Measurements from ENCODE around the gene ALG12. TPM values are rescaled to one million over a fixed set of nuclear protein-coding genes. Genes with fewer than 3 reads are reported as not detected.

Gene ALG12
- total RNA-seq, 2 donors from 2014 or later, result 13.7 to 15.4 TPM

DNA sequence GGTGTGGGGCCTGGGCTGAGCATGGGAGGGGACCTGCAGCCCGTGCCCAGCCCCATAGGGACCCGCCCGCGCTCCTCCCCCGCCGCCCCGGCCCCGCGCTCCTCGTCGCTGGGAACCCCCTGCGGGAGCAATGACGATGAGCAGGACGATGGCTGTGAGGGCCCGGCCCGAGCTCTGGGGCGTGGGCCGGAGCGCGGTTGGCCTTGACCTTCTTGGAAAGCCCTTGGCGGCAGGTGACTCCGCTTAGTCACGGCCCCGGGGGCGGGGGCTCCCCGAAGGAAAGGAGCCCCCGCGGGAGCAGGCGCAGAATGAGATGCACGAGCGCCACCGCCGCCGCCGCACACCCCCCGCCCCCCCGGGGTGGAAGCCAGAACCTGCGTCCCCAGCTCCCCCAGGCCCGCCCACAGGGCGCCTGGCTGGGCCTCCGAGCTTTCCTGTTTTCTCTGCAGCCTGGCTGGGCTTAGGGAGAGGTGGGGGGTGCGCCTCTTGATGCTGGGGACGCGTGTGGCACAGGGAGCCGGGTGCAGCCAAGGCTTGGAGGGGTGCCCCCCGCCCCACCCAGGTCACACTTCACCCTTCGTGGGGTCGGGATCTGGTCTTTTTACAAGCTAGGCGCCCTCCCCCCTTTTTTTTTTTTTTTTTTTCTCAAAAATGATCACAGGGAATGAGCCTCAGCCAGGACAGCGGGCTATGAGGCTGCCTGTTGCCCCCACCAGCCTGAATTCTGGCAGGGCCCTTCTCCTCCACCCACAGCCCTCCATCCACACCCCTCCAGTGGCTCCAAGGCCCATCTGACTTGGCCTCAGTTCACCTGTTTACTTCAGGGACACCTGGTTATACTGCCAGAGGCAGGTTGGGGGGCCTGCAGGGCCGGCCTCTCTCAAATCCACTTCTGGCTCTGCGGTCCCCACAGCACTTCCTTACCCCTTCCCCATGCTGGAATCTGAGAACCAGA, 18.1 kb upstream of the ALG12 start:
- H3K9me3 ChIP-seq (ENCODE audit: control insufficient read depth, low read length, poor library complexity, severe bottlenecking), result no peaks in the 10 kb centered on the region
- no peaks in the 10 kb centered on the region for H3K27me3 Mint-ChIP-seq

GRCh38 chr22:49935561-49935960, 17.3 kb upstream of the ALG12 start:
- H3K27ac Mint-ChIP-seq, result no peak overlapping the region
- no peaks in the 10 kb centered on the region for H3K36me3 Mint-ChIP-seq (ENCODE audit: low read depth)
- DNase-seq (peak in 1 of 3 donors; percentile 38), ATAC-seq (no peak)
- H3K4me3 Mint-ChIP-seq, result peak overlapping the region; percentile 79
- H3K9me3 ChIP-seq (ENCODE audit: control insufficient read depth, low read length, poor library complexity, severe bottlenecking), result no peaks in the 10 kb centered on the region
- H3K27me3 Mint-ChIP-seq, result no peaks in the 10 kb centered on the region
- H3K4me1 Mint-ChIP-seq, result peaks cover 16% of the 10 kb centered on the region

More for the DNA sequence above, 18.1 kb upstream of the ALG12 start:
- DNase-seq (peak; percentile 90 to 94 (median 94)), ATAC-seq (peak; percentile 85)
- H3K4me3 Mint-ChIP-seq, result peak overlapping the region; percentile 79
- H3K27ac Mint-ChIP-seq, result peak overlapping the region; percentile 82
- no peaks in the 10 kb centered on the region for H3K36me3 Mint-ChIP-seq (ENCODE audit: low read depth)
- H3K4me1 Mint-ChIP-seq, result peaks cover 13% of the 10 kb centered on the region

DNA sequence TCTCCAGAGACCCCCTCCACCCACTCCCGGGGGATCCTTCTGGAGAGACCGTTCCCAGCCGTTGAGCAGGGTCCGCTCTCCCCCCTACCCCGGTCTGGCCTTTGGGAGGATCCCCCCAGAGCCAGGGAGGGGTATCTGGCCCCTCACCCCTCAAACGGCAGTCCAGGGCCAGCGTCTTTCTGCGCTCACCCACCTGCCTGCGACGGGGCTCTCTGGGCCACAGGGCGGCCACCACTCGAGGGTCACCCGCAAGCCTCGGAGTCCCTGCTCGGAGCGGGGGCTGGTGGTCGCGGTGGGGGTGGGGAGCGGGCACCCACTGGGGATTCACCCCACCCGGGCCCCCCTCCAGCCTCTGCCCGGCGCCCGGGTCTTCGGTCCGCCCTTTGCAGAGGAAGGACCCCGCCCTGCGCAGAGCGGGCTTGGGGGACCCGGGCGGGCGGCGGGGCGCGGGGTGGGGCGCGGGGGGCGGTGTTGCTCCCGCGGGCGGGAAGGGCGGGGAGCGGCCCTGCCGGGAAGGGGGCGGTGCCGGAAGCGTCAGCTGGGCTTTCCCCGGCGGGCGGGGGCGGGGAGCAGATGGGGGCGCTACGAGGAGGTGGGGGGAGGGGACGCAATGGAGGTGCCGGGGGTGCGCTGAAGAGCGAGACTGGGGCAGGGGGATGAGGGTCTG, 16.8 kb upstream of the ALG12 start:
- DNase-seq (peak; percentile 85 to 89 (median 86)), ATAC-seq (peak; percentile 32)
- no peaks in the 10 kb centered on the region for H3K27me3 Mint-ChIP-seq
- no peak overlapping the region for H3K27ac Mint-ChIP-seq
- H3K36me3 Mint-ChIP-seq (ENCODE audit: low read depth), result no peaks in the 10 kb centered on the region
- H3K4me1 Mint-ChIP-seq, result peaks cover 19% of the 10 kb centered on the region
- H3K4me3 Mint-ChIP-seq, result peak overlapping the region; percentile 71
- no peaks in the 10 kb centered on the region for H3K9me3 ChIP-seq (ENCODE audit: control insufficient read depth, low read length, poor library complexity, severe bottlenecking)

DNA sequence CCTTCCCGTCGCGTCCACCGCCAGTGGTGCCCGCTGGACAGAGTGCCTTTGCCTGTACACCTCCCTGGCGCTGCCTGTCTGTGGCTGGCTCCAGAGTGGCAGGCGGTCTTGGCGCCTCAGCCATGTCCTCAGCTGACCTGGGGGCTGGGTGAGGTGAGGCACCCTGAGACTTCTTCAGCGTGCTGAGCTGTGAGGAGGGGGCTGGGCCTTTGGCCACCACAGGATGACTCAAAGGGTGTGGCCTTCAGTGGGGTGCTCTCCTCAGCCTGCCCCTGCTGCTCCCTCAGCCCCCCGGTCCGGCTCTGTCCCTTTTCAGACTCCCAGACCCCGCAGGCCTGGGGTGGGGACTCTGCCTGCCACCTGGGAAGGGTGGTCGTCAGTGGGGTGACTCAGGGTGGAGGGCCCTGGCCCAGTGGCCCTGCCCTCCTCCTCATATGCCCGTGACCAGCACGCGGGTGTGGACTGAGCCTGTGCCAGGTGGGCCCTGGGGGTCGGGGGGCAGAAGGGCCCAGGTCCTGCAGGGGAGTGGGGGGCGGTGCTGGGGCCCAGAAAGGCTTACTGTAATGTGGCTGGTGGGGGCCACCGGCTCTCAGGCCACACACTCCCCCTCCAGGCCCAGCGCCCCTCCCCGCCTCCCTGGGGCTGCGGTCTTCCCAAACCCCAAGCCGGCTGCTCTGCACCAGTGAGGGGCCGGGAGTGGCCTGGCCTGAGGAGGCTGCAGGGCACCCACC, 16.1 kb upstream of the ALG12 start:
- H3K4me3 Mint-ChIP-seq, result peak overlapping the region; percentile 67
- peak overlapping the region; percentile 86 for H3K27ac Mint-ChIP-seq
- H3K36me3 Mint-ChIP-seq (ENCODE audit: low read depth), result no peaks in the 10 kb centered on the region
- DNase-seq (peak in 1 of 3 donors; percentile 33), ATAC-seq (no peak)
- peaks cover 19% of the 10 kb centered on the region for H3K4me1 Mint-ChIP-seq
- H3K27me3 Mint-ChIP-seq, result no peaks in the 10 kb centered on the region
- H3K9me3 ChIP-seq (ENCODE audit: control insufficient read depth, low read length, poor library complexity, severe bottlenecking), result no peaks in the 10 kb centered on the region

GRCh38 chr22:49933236-49934159, 15.3 kb upstream of the ALG12 start:
- Mint-ChIP-seq H3K36me3 (ENCODE audit: low read depth) (no peaks in the 10 kb centered on the region), H3K4me1 (peaks cover 19% of the 10 kb centered on the region), H3K27ac (peak overlapping the region; percentile 86), H3K4me3 (peak overlapping the region; percentile 67), H3K27me3 (no peaks in the 10 kb centered on the region)
- ATAC-seq (no peak), DNase-seq (no peak)
- no peaks in the 10 kb centered on the region for H3K9me3 ChIP-seq (ENCODE audit: control insufficient read depth, low read length, poor library complexity, severe bottlenecking)

DNA sequence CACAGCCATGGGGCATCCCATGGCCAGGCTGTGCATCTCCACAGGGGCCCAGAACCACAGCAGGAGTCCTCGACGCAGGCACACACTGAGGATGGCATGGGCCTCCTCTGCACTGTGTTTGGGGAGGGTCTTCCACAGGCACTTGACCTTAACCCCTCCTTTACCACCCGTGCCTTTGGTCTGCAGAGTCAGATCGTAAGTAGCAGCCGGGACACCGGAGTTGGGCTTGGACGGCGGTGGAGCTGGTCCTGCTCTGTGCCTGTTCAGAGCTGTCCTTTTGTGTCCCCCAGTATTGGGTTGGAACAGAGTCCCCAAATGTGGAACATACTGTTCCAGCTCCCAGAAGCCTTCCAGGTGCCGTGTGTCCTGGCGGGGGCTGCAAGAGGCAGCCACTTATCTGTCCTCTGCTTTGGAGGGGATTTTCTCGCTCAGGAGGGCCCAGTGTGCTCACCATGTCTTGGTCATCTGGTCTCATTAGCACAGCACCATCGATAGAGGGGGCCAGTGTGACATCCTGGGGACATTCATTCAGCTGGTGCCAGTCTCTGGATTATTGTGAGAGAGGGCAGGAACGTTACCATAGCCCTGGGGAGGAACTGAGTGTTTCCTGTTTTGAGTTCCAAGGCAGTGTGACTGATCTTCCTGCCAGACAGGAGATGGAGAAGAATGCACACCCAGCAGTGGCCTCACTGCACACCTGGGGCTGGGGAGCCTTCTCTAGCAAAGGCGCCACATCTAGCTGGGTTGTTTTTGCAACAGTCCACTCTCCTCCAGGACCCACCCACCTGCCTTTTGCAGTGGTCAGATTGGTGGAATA, 12.6 kb upstream of the ALG12 start:
- Mint-ChIP-seq H3K4me3 (peak overlapping the region; percentile 21), H3K4me1 (peaks cover 24% of the 10 kb centered on the region), H3K27ac (peak overlapping the region; percentile 41), H3K27me3 (no peaks in the 10 kb centered on the region), H3K36me3 (ENCODE audit: low read depth) (no peaks in the 10 kb centered on the region)
- no peaks in the 10 kb centered on the region for H3K9me3 ChIP-seq (ENCODE audit: control insufficient read depth, low read length, poor library complexity, severe bottlenecking)
- ATAC-seq (peak; percentile 16), DNase-seq (no peak)

GRCh38 chr22:49929994-49930575, 11.8 kb upstream of the ALG12 start:
- peaks cover 30% of the 10 kb centered on the region for H3K4me1 Mint-ChIP-seq
- no peaks in the 10 kb centered on the region for H3K9me3 ChIP-seq (ENCODE audit: control insufficient read depth, low read length, poor library complexity, severe bottlenecking)
- peaks cover 3% of the 10 kb centered on the region for H3K36me3 Mint-ChIP-seq (ENCODE audit: low read depth)
- ATAC-seq (no peak), DNase-seq (no peak)
- no peaks in the 10 kb centered on the region for H3K27me3 Mint-ChIP-seq
- no peak overlapping the region for H3K4me3 Mint-ChIP-seq
- H3K27ac Mint-ChIP-seq, result peak overlapping the region; percentile 41

GRCh38 chr22:49929211-49929979, 11.2 kb upstream of the ALG12 start:
- Mint-ChIP-seq H3K27ac (no peak overlapping the region), H3K4me1 (peaks cover 31% of the 10 kb centered on the region), H3K4me3 (no peak overlapping the region), H3K36me3 (ENCODE audit: low read depth) (peaks cover 3% of the 10 kb centered on the region), H3K27me3 (no peaks in the 10 kb centered on the region)
- DNase-seq, result peak; percentile 75 to 88 (median 84)
- H3K9me3 ChIP-seq (ENCODE audit: control insufficient read depth, low read length, poor library complexity, severe bottlenecking), result no peaks in the 10 kb centered on the region
- peak; percentile 51 for ATAC-seq

GRCh38 chr22:49928555-49929210, 10.4 kb upstream of the ALG12 start:
- H3K9me3 ChIP-seq (ENCODE audit: control insufficient read depth, low read length, poor library complexity, severe bottlenecking), result no peaks in the 10 kb centered on the region
- Mint-ChIP-seq H3K4me1 (peaks cover 31% of the 10 kb centered on the region), H3K4me3 (no peak overlapping the region), H3K36me3 (ENCODE audit: low read depth) (peaks cover 3% of the 10 kb centered on the region), H3K27ac (no peak overlapping the region), H3K27me3 (no peaks in the 10 kb centered on the region)
- ATAC-seq (no peak), DNase-seq (no peak)

DNA sequence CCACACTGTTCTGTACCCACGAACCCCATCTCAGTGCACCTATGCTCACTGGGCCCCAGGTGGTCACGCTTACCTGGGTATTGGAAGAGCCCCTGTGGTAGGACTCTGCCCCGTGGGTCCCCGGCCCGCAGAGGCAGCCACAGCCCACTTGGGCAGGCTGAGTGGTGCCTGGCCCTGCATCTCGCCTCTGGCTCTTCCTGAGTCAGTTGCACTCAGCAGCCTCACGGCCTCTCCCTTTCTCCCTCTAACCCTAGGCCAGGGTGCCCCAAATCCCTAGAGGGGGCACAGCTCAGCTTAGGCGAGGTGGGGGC, 9.9 kb upstream of the ALG12 start:
- Mint-ChIP-seq H3K27me3 (no peaks in the 10 kb centered on the region), H3K27ac (no peak overlapping the region), H3K4me1 (peaks cover 30% of the 10 kb centered on the region), H3K4me3 (no peak overlapping the region), H3K36me3 (ENCODE audit: low read depth) (peaks cover 3% of the 10 kb centered on the region)
- ATAC-seq, result no peak
- H3K9me3 ChIP-seq (ENCODE audit: control insufficient read depth, low read length, poor library complexity, severe bottlenecking), result no peaks in the 10 kb centered on the region
- DNase-seq, result no peak

Data from T-helper 17 cell (primary cell).